GM18511 (cell line): ENCODE data around the gene RASGRP2.
"Not testable (repeated sequence)": the region's sequence is repeated elsewhere in the genome, so short reads cannot be mapped to it uniquely, and the experiment has no call there.

Experiments used
- ATAC-seq: cut with Tn5 transposase; IDR thresholded peaks from one replicate; pipeline ENCODE4 v1.9.1; 2021; ENCODE audit warnings: mild to moderate bottlenecking, moderate library complexity; ENCODE audit not compliant: unreplicated experiment

Gene RASGRP2

DNA sequence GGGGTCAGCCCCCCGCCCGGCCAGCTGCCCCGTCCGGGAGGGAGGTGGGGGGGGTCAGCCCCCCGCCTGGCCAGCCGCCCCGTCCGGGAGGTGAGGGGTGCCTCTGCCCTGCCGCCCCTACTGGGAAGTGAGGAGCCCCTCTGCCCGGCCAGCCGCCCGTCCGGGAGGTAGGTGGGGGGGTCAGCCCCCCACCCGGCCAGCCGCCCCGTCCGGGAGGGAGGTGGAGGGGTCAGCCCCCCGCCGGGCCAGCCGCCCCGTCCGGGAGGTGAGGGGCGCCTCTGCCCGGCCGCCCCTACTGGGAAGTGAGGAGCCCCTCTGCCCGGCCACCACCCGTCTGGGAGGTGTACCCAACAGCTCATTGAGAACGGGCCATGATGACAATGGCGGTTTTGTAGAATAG lies 42.0 kb downstream of the RASGRP2 start:
- not testable (repeated sequence) for ATAC-seq

DNA sequence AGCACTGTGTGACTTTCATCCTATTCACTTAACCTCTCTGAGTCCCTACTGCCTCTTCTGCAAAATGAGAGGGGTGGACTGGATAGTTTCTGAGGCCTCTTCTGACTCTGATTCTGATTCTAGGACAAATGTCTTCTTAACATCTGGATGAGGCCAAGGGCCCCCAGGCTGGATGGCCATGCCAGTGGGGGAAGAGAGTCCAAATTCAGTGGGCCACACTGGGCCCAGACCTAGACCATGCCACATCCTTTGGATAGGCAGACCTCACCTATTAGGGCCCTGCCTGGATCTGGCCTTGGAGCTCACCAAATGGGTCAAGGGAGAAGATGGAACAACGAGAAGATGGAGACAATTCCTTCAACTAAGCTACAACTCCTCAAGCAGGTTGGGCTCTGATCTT lies 45.5 kb downstream of the RASGRP2 start:
- no peak for ATAC-seq

GRCh38 chr11:64697663-64698375 lies 46.1 kb downstream of the RASGRP2 start:
- ATAC-seq, result no peak

DNA sequence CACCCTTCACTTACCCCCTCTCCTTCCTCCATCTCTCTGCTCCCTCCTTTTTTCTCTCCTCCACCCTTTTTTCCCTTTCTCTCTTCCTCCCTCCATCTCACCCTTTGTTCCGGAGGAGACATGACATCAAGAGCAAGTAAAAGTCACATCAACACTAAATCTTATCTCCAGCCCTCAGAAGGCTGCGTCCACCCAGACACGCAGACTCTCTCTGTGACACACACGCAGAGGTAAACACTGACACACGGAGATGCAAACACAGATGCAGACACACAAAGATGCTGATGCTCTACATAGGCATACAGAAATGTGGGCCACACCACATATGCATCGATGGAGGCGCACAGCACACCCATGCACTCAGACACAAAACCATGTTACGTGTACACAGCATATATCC lies 47.9 kb downstream of the RASGRP2 start:
- no peak for ATAC-seq

DNA sequence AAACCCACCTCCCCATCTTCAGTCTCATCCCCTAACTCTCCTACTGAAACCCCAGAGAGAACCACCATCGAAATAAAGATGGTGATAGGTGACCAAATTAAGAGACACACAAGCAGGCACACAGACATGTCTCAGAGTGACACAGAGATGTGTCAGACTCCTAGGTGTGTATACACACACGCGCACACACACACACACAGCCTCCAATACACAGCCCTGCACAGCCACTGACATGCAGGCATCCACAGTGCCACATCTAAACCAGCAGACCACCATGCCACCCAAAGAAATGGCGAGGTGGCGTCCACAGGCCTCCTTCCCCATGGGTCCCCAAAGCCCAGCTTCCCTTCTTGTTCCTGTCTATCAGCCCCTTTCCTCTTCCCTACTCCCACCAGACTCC lies 48.4 kb downstream of the RASGRP2 start:
- ATAC-seq, result no peak

- peak; percentile 62 for ATAC-seq
Observed at GRCh38 chr11:64694821-64695365, 49.0 kb downstream of the RASGRP2 start.

DNA sequence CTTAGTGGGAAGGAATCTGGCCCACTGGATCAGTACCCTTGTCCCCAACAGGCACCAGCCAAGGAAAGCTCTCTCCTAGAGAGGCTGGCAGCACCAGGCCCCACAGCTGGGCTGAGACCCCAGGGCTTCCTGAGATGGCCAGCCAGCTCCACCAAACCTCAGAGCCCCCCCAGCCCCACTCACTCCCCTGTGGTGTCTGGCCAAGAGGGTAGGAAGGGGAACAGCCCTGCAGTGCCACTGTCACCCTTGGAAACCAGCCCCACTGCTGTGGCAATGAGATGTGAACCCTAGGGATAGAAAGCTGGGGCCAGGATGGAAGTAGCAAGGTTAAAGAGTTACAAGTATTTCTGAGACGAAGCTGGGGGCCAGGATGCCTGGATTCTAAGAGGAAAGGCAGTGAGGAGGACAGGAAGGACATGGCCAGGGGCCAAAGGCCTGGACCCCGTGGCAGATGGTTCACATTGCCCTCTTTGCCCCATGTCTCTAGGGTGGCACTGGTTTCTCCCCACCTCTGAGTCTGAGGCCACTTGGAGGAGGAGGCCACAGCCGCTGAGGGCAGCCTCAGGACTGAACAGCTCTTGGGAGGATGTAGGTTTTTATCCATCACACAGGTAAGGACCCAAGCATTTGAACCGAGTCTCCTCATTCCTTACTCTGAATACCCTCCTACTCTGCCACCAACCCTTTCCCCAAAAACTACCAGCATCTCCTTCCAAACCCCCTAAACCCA lies 49.8 kb downstream of the RASGRP2 start:
- no peak for ATAC-seq

GRCh38 chr11:64692764-64693331 lies 51.1 kb downstream of the RASGRP2 start:
- ATAC-seq, result no peak

GRCh38 chr11:64691543-64691942 lies 52.4 kb downstream of the RASGRP2 start:
- ATAC-seq, result no peak

GRCh38 chr11:64690235-64690634 lies 53.7 kb downstream of the RASGRP2 start:
- ATAC-seq, result no peak

GRCh38 chr11:64688534-64688982 lies 55.4 kb downstream of the RASGRP2 start:
- ATAC-seq, result peak; percentile 75

GRCh38 chr11:64687643-64688533 lies 56.1 kb downstream of the RASGRP2 start:
- ATAC-seq, result no peak

DNA sequence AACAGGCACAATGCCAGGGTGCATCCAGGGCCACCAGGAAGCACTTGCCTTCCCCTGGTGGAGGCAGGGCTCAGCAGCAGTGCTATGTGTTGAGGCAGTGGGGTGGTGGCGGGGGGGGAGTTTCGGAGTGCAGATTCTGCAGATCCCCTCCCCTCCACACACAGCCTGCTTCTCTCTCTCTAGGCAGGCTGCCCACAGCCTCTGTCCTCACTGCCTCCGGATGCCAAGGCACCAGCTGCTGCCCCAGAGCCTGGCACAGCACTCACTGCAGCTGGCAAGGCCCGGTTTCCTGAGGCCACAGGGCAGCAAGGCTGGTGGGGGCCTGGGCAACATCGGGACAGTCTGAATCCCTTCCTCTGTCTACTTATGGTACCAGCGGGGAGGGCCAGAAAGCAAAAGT lies 56.7 kb downstream of the RASGRP2 start:
- no peak for ATAC-seq

DNA sequence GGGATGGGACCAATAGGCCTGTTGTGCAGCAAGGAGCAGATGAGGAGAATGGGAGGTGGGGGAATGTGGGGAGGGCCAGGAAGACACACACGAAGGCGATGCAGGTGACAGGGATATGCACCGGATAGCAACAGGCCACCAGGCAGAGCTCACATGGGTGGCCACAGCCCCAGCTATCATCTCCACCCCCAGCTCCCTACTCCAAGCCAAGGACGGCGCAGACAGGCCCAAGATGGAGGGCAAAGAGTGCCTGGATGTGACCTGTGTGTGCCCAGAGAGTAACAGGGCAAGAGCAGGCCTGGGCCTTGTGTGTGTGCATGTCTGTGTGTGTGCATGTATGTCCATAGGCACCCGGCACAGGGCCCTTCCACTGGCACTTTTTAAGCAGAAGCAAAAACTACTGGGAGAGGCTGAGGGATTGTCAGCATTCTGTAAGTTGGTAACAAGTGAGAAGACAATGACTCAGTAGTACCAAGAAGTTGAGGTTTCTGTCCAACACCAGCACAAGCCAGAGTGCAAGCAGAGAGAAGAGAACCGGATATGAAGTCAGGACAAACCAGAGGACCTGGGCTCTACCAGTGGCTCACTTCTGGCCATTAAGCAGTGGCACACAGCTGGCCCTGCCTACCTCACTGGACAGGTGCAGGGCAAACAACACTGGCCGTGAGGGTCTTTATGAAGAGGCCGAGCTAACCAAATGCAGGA lies 57.3 kb downstream of the RASGRP2 start:
- ATAC-seq, result no peak

- no peak for ATAC-seq
Observed at GRCh38 chr11:64685536-64685935, 58.4 kb downstream of the RASGRP2 start.

DNA sequence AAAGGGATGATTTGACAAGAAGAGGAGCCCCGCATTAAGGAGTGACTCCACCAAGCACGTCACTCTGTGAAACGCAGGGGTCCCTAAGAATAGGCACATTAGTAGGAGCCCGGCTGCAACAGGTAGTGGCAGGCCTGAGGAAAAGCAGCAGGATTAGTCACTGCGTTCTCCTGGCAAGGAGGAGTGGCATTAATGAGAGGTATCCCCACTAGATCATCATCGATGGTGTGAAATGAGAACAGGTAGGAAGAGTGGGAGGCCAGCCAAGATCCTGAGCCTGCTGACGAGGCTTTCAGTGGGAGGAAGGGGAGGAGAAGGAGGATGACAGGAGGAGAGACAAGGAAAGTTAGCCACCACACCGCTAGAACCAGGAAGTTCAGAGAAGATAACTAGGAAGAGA lies 59.6 kb downstream of the RASGRP2 start:
- ATAC-seq, result no peak

- ATAC-seq, result no peak
Observed at GRCh38 chr11:64681171-64681570, 62.8 kb downstream of the RASGRP2 start.

- no peak for ATAC-seq
Observed at GRCh38 chr11:64679846-64680245, 64.1 kb downstream of the RASGRP2 start.

DNA sequence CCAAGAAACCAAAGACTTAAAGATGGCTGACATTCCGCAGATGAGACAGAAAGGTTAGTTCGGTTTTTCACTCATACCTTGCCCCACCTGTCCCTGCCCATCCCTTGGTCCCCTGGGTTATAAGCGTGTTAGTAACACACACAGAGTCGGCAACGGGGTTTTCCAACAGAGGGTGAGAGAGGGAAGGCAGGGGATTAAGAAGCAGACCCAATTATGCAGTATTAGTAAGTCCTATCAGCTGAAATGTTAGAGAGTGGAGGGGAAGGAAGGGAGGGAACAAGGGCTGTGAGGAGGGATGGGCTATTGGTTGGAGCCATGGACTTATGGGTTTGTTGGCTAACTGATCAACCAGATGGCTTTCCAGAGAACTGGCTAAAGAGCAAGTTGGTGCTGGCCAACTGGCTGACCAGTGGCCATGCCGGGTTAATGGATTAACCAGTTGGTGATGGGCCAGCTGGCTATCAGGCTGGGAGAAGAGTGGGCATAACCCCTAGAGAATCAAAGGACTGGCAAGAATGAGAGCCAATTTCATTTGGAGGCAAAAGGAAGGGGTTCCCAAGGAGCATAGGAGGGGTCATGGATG lies 66.4 kb downstream of the RASGRP2 start:
- no peak for ATAC-seq
